Activated T-helper 1 cell treated with anti-CD3 and anti-CD28 coated beads, Interleukin-2, amount 50 U/mL, for 16 hours (primary cell): ENCODE results near the gene PPFIA3.
A peak's percentile ranks its signal among the peaks of the same experiment; 100 is the strongest.

Experiments used
- DNase-seq, 2 donors: peaks; one replicate each; pipeline ENCODE4 v3.0.0-alpha.2; 2020; ENCODE audit warnings: low read depth in 1 of 2, low spot score in 1 of 2

Gene PPFIA3

DNA sequence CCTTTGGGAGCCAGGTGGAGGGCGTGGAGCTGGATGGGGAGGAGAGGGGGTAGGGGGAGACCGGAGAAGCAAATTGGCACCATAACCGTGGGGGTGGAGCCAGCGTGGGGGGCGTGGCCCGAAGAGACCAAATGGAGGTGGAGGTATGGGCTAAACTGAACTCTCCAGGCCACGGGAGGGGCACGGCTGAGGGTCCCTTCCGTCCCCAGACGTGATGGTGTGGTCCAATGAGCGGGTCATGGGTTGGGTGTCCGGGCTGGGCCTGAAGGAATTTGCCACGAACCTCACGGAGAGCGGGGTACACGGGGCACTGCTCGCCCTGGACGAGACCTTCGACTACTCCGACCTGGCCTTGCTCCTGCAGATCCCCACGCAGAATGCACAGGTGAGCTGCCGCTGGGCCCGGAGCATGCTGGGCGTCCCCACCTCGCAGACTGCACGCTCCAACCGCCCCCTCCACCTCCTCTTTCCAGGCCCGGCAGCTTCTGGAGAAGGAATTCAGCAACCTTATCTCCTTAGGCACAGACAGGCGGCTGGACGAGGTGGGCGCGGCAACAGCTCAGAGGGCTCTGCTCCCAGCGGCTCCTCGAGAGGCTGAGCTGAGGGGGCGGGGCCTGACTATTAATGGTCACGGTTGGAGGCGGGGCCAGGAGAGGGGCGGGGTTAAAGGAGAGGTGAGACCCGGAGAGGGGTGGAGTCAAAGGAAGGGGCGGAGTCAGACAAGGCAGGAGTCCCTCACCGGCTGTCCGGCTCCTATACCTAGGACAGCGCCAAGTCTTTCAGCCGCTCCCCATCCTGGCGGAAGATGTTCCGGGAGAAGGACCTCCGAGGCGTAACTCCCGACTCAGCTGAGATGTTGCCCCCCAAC lies 29.7 kb downstream of the PPFIA3 start:
- DNase-seq: peak; percentile 55 to 56

DNA sequence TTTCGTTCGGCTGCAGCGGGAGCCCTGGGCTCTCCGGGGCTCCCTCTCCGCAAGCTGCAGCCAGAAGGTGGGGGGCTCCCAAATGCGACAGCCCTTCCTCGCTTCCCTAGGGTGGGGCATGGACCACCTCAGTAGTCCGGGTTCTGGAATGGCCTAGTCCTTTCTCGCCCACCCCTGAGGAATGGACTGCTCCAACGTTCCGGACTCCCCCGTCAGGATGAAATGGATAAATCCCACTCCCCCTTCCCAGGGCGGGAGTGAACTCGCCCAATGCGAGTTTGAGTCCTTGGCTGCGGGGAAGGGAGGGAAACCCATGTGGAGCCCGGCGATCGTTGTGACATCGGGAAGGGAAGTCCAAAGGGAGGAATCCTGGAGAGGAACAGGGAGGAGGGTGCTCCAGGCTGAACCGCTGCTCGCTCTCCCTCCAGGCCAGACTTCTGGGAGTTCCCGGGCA lies 30.3 kb downstream of the PPFIA3 start:
- DNase-seq: no peak

DNA sequence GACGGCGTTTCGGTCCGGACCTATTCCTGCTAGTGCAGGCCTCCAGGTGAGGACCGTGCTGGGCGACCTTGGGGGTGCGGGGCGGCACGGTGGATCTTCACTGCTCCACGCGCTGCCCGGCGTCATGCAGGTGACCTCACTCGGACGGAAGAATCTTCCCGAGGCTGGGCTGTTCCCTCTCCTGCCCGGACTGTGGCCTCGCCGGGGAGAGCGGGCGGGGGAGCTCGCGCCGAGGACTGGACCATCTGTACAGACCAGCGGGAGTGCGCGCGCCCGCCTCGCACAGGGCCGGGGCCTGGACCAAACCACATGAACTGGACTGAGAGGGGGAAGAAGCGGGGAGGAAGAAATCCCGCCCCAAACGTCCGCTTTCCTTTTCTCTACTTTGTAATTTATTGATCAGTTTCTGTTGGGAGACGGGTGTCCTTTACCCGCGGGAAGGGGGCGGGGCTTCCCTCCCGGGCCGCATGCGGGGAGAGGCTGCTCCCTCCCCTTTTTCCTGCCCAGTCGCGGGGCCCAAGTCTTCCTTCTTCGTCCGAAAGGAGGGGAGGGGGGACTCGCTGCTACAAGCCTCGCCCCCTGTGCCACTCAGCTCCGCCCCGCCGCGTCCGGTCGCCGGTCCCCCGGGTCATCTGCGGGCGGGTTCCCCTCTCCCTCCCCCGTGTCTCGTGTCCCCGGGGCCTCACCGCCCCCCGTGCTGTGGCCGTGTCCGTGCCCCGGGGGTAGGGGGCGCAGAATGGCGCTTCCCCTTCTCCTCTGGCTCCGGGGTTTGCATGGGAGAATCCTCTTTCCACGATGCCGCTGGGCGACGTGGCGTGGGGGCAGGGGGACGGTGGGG lies 31.0 kb downstream of the PPFIA3 start:
- DNase-seq: no peak

DNA sequence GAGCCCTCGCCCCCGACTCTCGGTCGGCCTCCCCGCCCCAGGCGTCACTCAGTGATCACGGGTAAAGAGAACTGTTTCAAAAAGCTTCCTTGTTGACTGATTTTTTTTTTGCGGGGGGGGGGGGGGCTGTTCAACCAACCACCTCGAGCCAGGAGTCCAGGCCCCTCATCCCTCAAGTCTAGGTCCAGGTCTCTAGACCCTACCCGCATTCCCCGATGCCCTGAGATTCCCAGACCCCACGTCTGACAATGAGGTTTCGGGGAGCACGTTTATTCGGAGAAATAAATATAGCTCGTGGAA lies 31.6 kb downstream of the PPFIA3 start:
- DNase-seq: no peak

DNA sequence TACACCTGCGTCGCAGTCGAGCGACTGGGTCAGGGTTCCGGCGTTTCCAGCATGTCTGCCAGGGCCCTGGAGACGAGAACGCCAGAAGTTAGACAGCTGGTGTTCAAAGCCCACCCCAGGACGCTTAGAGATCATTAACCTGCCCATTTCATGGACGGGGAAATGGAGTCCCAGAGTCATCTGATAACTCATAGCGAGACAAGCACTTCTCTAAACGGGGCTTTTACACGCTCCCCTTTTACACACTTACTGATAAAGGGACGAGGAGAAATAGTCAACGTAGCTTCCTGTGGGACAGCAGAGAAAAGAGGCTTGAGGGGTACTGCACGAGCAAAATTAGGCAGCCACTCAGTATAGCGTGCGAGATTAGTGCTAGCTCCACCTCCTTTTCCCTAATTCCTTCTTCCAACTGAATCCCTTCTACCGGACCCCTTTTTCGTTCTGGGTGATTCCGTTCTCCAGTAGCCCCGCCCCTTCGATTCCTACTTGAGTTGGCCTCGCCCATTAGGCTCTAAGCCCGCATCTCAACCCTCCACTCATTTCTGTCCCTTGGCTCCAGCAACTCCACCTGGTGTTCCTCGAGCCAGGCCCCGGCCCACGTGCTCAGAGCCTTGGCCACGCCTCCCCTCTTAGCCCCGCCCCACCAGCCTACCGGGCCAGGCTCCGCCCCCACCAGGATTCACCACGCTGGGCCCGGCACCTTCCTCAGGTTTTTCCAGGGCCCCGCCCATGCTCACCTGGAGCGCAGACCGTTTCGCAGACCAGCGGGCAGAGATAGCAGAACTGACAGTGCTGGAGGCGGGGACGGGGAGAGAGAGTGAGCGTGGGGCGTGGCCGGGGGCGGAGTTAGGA lies 32.1 kb downstream of the PPFIA3 start:
- no peak for DNase-seq

DNA sequence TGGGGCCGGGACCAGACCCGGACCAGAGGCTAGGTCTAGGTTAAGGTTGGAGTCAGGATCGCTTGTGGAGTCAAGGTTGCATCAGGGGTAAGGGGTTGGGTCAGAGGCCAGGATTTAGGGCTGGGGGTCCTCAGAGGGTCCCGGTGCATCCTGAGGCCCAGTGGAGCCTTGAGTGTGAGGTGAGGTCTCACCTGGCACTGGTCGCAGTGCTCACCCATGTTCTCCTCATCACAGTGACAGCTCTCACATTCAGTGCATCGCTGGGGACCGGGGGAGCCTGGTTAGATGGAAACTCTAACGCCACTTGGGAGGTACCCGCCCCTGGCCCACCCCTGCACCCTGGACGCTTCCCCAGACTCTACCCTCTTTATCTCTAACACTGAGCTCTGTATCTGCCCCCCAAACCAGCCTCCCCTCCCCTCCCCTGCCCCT lies 32.8 kb downstream of the PPFIA3 start:
- DNase-seq: no peak

DNA sequence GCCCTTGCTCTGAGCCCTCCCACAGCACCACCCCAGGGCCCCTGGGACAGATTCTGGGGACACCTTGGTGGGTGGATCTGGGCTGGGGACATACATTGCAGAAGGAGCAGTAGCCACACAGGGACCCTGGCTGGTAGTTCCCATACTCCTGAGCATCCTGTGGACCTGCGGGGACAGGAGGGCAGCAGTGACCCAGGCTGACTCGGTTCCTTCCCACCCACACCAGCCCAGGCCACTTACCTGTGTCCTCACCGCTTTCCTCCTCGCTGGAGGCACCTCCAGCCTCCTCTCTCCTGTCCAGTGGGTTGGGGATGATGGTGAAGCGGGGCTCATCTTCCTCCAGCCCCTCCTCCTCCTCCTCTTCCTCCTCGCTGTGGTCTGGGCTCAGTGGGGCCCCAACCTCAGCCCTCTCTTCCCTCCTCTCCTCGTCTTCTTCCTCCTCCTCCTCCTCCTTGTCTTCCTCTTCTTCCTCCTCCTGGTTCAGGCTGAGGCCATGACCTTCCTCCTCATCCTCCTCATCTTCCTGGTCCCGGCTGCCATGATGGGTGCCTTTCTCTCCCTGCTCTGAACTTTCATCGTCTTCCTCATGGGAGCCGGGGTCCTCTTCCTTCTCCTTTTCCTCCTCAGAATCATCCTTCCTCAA lies 33.9 kb downstream of the PPFIA3 start:
- no peak for DNase-seq

DNA sequence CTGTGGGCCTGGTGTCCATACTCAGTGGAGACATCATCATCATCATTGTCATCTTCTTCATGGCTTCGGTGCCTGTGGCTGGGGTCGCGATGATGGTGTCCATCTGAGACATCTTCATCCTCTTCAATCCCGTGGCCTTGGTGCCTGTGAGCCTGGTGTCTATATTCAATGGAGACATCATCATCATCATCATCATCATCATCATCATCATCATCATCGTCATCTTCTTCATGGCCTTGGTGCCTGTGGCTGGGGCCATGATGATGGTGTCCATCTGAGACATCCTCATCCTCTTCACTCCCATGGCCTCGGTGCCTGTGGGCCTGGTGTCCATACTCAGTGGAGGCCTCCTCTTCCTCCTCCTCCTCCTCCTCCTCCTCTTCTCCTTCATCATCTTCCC lies 34.9 kb downstream of the PPFIA3 start:
- no peak for DNase-seq

DNA sequence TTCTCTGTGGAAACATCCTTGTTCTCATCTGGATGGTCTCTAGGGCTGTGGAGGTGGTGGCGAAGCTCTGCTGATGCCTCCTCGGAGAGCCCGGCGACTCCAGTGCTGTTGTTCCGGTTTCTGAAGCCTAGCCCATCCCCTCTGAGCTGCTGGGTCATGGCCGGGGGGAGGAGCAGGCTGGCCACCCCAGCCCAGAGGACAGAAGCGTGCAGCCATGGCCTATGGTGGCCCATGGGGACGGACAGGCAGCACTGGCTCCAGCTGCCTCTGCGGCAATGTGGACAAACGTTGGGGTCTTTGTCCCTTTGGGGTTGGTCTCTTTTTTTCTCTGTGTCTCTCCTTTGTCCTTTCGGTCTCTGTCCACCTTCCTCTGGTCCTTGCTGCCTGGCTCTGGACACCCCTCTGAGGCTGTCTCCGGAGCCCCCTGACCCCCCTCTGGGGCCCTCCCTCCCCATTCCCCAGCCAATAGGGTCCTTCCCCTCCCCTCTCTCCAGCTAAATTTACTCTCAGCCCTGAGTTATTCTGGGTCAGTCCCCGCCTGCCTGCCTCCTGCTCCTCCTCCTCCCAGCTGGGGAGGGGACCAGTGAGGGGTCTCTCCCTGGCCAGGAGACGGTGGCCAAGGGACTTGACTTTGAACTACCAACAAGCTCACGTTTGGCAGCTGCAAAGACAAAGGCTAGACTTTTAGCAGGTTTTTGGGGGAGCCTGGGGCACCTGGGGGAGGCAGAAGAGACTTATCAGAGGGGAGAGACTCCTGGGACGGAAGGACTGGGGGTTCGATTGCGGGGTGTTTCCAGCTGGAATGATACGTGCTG lies 35.9 kb downstream of the PPFIA3 start, which contains the start of gene HRC:
Gene HRC (minus strand): TSS at position 392 of the 815 bp plus-strand sequence. CDS start 159 bp downstream, at position 233.
- DNase-seq: no peak

DNA sequence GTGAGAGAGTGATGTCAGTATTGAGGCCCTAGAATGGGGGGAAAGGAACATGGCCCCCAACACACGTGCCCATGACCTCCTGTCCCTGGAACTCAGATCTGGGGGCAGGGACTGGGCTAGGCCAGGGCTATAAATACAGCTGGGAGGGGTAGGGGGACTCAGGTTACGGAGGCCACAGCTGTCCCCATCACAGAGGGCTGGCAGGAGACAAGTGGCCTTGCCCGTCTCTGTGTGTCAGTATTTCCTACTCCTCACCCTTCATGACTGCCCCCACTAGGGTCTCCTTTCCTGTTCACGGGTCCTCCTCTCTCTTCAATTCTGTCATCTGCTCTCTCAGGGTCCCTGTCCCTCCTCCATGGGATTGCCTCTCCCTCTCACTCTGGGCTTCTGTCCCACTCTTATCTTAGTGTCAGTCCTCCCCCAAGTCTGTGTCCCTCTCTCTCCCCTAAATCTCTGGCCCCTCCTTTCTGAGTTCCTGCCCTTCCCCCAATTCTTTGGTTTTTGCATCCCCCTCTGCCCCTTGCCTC lies 36.5 kb downstream of the PPFIA3 start:
- DNase-seq: no peak

DNA sequence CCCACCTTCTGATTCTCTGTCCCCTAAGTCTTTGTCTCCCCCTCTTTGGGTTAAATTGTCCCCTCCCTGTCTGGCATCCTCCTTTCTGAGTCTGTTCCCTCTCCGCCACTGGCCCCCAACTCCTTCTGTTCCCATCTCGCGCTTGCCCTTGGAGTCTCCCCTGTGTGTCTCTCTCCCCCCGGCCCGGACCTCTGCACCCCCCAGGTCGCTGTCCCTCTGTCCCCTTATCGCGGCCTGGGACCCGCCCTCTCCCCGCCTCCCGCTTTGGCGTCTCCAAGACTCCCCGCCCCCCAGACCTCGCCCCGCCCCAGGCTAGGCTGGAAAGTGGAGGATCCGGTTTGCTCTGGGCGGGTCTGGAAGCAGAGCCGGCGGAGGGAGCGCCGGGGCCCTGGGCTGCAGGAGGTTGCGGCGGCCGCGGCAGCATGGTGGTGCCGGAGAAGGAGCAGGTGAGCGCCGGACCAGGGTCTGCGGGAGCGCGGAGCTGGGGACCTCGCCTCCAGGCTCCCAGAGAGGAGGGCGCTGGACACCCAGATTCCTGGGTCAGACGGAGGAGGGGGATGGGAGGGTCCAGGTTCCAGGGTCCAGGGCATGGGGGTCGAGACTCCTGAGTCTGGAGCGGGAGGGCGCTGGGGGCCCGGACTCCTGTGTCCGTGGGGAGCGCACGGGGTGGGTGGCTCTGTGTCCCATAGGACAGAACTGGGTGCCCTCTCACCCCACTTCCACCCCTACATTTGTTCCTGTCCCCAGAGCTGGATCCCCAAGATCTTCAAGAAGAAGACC lies 38.3 kb downstream of the PPFIA3 start, which contains the start of gene TRPM4:
Gene TRPM4 (plus strand): TSS at position 348 of the 780 bp plus-strand sequence. CDS start 75 bp downstream, at position 423.
- no peak for DNase-seq

DNA sequence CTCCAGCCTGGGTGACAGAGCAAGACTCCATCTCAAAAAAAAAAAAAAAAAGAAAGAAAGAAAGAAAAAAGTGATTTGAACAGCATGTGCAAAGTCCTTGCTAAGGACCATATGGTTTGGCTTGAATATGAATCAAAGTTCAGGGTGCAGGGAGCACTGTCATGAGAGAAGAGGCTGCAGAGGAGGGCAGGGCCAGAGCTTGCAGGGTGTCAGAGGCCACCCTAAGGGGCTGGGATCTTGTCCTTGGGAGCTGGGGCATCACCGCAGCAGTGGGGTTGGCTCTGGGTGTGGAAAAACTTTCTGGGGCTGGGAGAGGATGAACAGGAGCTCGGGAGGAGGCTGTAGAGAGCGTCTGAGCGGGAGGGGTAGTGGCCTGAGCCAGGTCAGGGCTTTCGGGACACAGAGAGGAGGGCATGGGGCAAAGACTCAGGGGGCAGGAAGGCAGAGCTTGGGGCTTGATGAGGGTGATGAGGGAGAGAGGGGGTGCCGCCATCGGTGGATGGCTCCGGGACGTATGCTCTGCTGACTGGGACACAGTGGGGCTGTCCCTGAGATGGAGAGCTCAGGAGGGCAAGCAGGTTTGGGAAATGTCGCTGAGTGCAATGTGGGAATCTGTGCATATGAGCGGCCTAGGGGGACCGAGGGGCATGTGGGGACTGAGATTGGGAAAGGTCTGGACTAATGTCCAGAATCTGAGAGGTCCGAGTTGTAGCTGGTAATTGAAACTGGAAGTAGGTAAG lies 41.3 kb downstream of the PPFIA3 start:
- no peak for DNase-seq

DNA sequence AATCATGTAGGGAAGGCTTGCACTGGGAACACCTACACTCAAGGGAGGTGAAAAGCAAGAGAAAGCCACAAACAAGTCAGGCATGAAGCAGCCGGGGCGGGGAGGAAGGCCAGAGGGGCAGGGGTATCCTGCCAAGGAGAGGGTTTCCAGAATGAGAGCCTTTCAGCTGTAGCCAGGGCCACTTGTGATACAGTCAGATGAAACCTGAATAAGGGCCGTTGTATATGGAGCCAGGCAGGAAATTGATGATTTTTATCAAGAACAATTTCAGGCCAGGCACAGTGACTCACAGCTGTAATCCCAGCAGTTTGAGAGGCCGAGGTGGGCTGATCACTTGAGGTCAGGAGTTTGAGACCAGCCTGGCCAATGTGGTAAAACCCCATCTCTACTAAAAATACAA lies 42.6 kb downstream of the PPFIA3 start:
- no peak for DNase-seq

DNA sequence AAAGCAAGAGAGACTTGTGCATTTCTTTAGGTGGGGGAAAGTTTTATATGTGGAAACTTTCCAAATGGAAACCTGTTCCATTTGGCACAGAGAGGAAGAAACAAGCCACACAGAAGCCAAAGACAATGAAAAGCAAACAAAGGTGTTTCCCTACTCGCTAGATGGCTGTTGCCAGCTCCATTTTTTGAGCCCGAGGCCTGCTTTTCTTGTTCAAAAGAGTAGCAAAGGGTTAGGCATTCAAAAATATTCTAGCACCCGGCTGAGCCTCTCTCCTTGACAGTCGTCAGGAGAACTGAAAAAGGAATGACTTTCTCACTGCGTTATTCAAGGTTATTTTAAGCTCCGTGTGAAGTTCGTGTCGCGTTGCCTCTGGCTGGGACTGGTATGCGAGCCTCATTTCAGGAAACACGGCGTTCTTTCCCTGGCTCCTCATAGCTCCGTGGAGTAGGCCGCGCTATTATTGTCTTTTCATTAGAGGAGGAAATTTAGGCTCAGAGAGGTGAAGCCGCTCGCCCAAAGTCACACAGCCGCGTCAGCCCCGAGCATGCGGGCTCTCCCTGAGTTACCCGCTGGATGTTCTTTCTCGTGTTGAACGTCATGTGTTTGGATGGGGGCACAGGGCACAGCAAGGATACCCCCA lies 45.9 kb downstream of the PPFIA3 start:
- DNase-seq: no peak

DNA sequence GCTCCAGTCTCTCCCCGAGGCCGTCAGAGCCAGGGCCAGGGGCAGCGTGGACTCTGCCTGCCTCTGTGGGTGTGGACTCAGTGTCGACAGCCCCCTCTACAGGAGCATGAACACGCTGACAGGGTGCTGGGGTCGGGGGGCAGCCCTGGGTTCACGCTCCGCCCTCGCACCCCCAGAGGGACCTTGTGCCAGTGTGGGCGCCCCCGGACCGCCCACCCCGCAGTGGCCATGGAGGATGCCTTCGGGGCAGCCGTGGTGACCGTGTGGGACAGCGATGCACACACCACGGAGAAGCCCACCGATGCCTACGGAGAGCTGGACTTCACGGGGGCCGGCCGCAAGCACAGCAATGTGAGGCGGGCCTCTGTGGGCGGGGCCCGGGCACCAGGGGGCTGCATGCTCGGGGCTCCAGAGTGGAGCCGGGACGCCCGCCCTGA lies 46.5 kb downstream of the PPFIA3 start:
- DNase-seq: no peak

DNA sequence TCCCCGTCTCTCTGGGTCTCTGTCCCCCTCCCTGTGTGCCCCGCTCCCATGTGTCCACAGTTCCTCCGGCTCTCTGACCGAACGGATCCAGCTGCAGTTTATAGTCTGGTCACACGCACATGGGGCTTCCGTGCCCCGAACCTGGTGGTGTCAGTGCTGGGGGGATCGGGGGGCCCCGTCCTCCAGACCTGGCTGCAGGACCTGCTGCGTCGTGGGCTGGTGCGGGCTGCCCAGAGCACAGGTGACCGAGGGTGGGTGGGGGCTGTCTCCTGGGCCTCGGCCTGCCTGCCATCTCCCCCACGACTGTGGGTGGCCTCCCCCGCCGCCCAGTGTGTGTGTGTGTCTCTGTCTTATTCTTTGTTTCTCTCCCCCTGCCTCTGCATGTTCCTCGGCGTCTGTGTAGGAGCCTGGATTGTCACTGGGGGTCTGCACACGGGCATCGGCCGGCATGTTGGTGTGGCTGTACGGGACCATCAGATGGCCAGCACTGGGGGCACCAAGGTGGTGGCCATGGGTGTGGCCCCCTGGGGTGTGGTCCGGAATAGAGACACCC lies 48.6 kb downstream of the PPFIA3 start:
- no peak for DNase-seq

DNA sequence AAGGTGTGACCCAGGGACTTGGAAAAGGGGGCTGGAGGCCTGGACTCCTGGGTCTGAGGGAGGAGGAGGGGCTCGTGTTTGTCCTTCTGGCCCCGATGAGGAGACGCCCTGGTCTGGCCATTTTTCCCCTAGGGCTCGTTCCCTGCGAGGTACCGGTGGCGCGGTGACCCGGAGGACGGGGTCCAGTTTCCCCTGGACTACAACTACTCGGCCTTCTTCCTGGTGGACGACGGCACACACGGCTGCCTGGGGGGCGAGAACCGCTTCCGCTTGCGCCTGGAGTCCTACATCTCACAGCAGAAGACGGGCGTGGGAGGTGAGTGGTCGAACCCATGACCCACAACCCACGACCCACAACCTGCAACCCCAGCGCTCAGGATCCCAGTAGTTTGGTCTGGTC lies 49.1 kb downstream of the PPFIA3 start:
- DNase-seq: no peak
